H1 (cell line): ENCODE results near the gene CXCR1. TPM values are rescaled to one million over a fixed set of nuclear protein-coding genes. Genes with fewer than 3 reads are reported as not detected.

Experiments
- CTCF ChIA-PET: fragments of 300-600 bp; sonication (Branson Sonifier 250); formaldehyde crosslinking; loops from one replicate; lab custom pipeline; 2021; ENCODE audit not compliant: partially characterized antibody; lab: Charles Lee
- POLR2A ChIA-PET: fragments of 300-600 bp; sonication (Branson Sonifier 250); formaldehyde crosslinking; loops from one replicate; lab custom pipeline; 2021; ENCODE audit warnings: inconsistent platforms; ENCODE audit not compliant: partially characterized antibody; lab: Charles Lee
- DNase-seq, 2 experiments: peaks; one replicate each; pipeline versions ENCODE4 v3.0.0 to v3.0.0-alpha.2; 2010 to 2022; ENCODE audit warnings: low spot score in 2 of 2, low read depth in 1 of 2, mixed read lengths in 1 of 2
- FAIRE-seq: peaks from 2 replicates; lab custom pipeline; 2011; peaks lifted over from hg19 to GRCh38; lab: Jason Lieb, UNC
- H2AFZ ChIP-seq: 2 replicates; pipeline ENCODE4 v1.8.1; 2012; ENCODE audit warnings: low read length, inconsistent platforms
- H2AK5ac ChIP-seq: 2 replicates; pipeline ENCODE4 v1.6.1; 2013; ENCODE audit warnings: low read depth, low read length
- H2BK120ac ChIP-seq: replicated peaks from 2 replicates; pipeline ENCODE3; 2013; ENCODE audit warnings: low read depth, low read length, inconsistent platforms
- H2BK12ac ChIP-seq: 2 replicates; pipeline ENCODE4 v1.6.1; 2013; ENCODE audit warnings: low read depth, low read length
- H2BK15ac ChIP-seq: 2 replicates; pipeline ENCODE4 v1.6.1; 2013; ENCODE audit warnings: low read length
- H2BK20ac ChIP-seq: 2 replicates; pipeline ENCODE4 v1.6.1; 2013; ENCODE audit warnings: low read length
- H2BK5ac ChIP-seq: 2 replicates; pipeline ENCODE4 v1.6.1; 2013; ENCODE audit warnings: low read depth, low read length
- H3K14ac ChIP-seq: 2 replicates; pipeline ENCODE4 v1.6.1; 2013; ENCODE audit warnings: inconsistent platforms; ENCODE audit not compliant: insufficient read length
- H3K18ac ChIP-seq: 2 replicates; pipeline ENCODE4 v1.6.1; 2013; ENCODE audit warnings: low read length; ENCODE audit errors: extremely low read depth
- H3K23ac ChIP-seq: 2 replicates; pipeline ENCODE4 v1.6.1; 2013; ENCODE audit warnings: inconsistent platforms; ENCODE audit not compliant: insufficient read length
- H3K23me2 ChIP-seq: 2 replicates; pipeline ENCODE4 v1.6.1; 2013; ENCODE audit warnings: low read depth, low read length
- H3K27ac ChIP-seq: 2 replicates; pipeline ENCODE4 v1.6.1; 2011; ENCODE audit warnings: low read depth, low read length, inconsistent platforms
- H3K27me3 ChIP-seq, 4 experiments: replicated peaks in 1 of 4; 1 replicate in 1 of 4; 2 replicates in 3 of 4; pipeline versions ENCODE4 v1.6.1 to v1.8.1; 2011 to 2013; ENCODE audit warnings: low read length in 3 of 4, mild to moderate bottlenecking in 3 of 4, inconsistent platforms in 2 of 4, mixed read lengths in 2 of 4, moderate library complexity in 1 of 4; ENCODE audit not compliant: control insufficient read depth in 3 of 4, insufficient read depth in 3 of 4; ENCODE audit errors: extremely low read depth in 1 of 4
- H3K36me3 ChIP-seq, 4 experiments: 2 replicates each; pipeline versions ENCODE4 v1.6.1 to v1.8.1; 2011 to 2013; ENCODE audit warnings: mild to moderate bottlenecking in 4 of 4, low read length in 3 of 4, moderate library complexity in 2 of 4, control low read depth in 1 of 4, inconsistent platforms in 1 of 4; ENCODE audit not compliant: insufficient read depth in 4 of 4, control insufficient read depth in 2 of 4
- H3K4ac ChIP-seq: replicated peaks from 2 replicates; pipeline ENCODE3; 2013; ENCODE audit warnings: low read length, low read depth, mixed read lengths, inconsistent platforms; ENCODE audit not compliant: insufficient read length
- H3K4me1 ChIP-seq, 4 experiments: replicated peaks in 1 of 4; 1 replicate in 1 of 4; 2 replicates in 3 of 4; pipeline versions ENCODE4 v1.6.1 to v1.8.1; 2011 to 2013; ENCODE audit warnings: low read length in 3 of 4, inconsistent platforms in 2 of 4, mixed read lengths in 1 of 4; ENCODE audit not compliant: insufficient read depth in 4 of 4, control insufficient read depth in 3 of 4
- H3K4me2 ChIP-seq, 2 experiments: 2 replicates each; pipeline versions ENCODE4 v1.6.1 to v1.8.1; 2011 to 2013; ENCODE audit warnings: low read depth in 2 of 2, low read length in 2 of 2, control low read depth in 1 of 2, inconsistent platforms in 1 of 2, mild to moderate bottlenecking in 1 of 2; ENCODE audit not compliant: insufficient read depth in 1 of 2
- H3K4me3 ChIP-seq, 4 experiments: fragments of 200-600, 300-600 bp in 1 of 4; sonication (generic), shearing (Covaris generic), sonication (Bioruptor Twin) in 1 of 4; 2 replicates each; pipeline versions ENCODE4 v1.5.1 to v1.8.1; 2011 to 2016; ENCODE audit warnings: low read length in 4 of 4, low read depth in 3 of 4, control low read depth in 2 of 4, inconsistent platforms in 2 of 4, mild to moderate bottlenecking in 2 of 4, mixed read lengths in 1 of 4, moderate library complexity in 1 of 4; ENCODE audit not compliant: insufficient read depth in 2 of 4; ENCODE audit errors: extremely low read depth in 1 of 4
- H3K56ac ChIP-seq: replicated peaks from 2 replicates; pipeline ENCODE3; 2013; ENCODE audit warnings: low read depth, mild to moderate bottlenecking, mixed read lengths, low read length, inconsistent platforms; ENCODE audit not compliant: insufficient read length
- H3K79me1 ChIP-seq: 2 replicates; pipeline ENCODE4 v1.6.1; 2013; ENCODE audit warnings: low read depth, low read length, control low read depth
- H3K79me2 ChIP-seq, 2 experiments: 2 replicates each; pipeline versions ENCODE4 v1.6.1 to v1.8.1; 2012 to 2013; ENCODE audit warnings: low read length in 2 of 2, mild to moderate bottlenecking in 2 of 2, inconsistent platforms in 1 of 2; ENCODE audit not compliant: insufficient read depth in 2 of 2, control insufficient read depth in 1 of 2
- H3K9ac ChIP-seq, 4 experiments: replicated peaks in 1 of 4; 1 replicate in 1 of 4; 2 replicates in 3 of 4; pipeline versions ENCODE4 v1.6.1 to v1.8.1; 2011 to 2013; ENCODE audit warnings: low read depth in 3 of 4, low read length in 3 of 4, control low read depth in 2 of 4, mild to moderate bottlenecking in 2 of 4, moderate library complexity in 2 of 4, inconsistent platforms in 1 of 4; ENCODE audit errors: extremely low read depth in 1 of 4
- H3K9me3 ChIP-seq, 2 experiments: 2 replicates each; pipeline versions ENCODE4 v1.6.1 to v1.8.1; 2012 to 2013; ENCODE audit warnings: mild to moderate bottlenecking in 2 of 2, moderate library complexity in 2 of 2, control low read depth in 1 of 2, inconsistent platforms in 1 of 2, low read depth in 1 of 2, low read length in 1 of 2, mixed read lengths in 1 of 2; ENCODE audit not compliant: insufficient read depth in 2 of 2
- H4K20me1 ChIP-seq, 2 experiments: replicated peaks in 1 of 2; 2 replicates each; pipeline versions ENCODE3 to v1.8.1; 2011 to 2013; ENCODE audit warnings: inconsistent platforms in 2 of 2, low read length in 2 of 2, mild to moderate bottlenecking in 1 of 2; ENCODE audit not compliant: insufficient read depth in 2 of 2, control insufficient read depth in 1 of 2
- H4K5ac ChIP-seq: 2 replicates; pipeline ENCODE4 v1.6.1; 2013; ENCODE audit warnings: low read length, low read depth, mixed read lengths, inconsistent platforms; ENCODE audit not compliant: insufficient read length
- H4K8ac ChIP-seq: 2 replicates; pipeline ENCODE4 v1.8.0; 2013; ENCODE audit warnings: mild to moderate bottlenecking, moderate library complexity, low read length, inconsistent platforms; ENCODE audit not compliant: insufficient read depth; ENCODE audit errors: extremely low read depth
- H4K91ac ChIP-seq: replicated peaks from 2 replicates; pipeline ENCODE3; 2013; ENCODE audit warnings: low read length, mixed read lengths, inconsistent platforms; ENCODE audit not compliant: insufficient read length
- CBX8 ChIP-seq: fragments of 300-800, 300-1000 bp; sonication (generic); IDR thresholded peaks from 2 replicates; pipeline ENCODE4 v1.7.1; 2016; ENCODE audit warnings: low read depth, low read length, borderline replicate concordance
- CEBPB ChIP-seq: IDR thresholded peaks from 2 replicates; pipeline ENCODE4 v1.6.1; 2012; ENCODE audit warnings: low read depth, low read length
- GABPA ChIP-seq: IDR thresholded peaks from 2 replicates; pipeline ENCODE4 v1.6.1; 2011; ENCODE audit warnings: mild to moderate bottlenecking, low read length, moderate library complexity, borderline replicate concordance; ENCODE audit not compliant: insufficient read depth
- HDAC6 ChIP-seq: IDR thresholded peaks from one replicate; pipeline ENCODE4 v1.7.1; 2012; ENCODE audit warnings: low read depth, mild to moderate bottlenecking, inconsistent platforms, low read length, moderate library complexity
- RNF2 ChIP-seq: fragments of 200-900, 300-1000 bp; sonication (generic); IDR thresholded peaks from 2 replicates; pipeline ENCODE4 v1.7.1; 2016; ENCODE audit warnings: borderline replicate concordance, low read depth, mild to moderate bottlenecking, antibody characterized with exemption, low read length; ENCODE audit not compliant: poor library complexity, severe bottlenecking; ENCODE audit errors: missing control alignments
- RXRA ChIP-seq: IDR thresholded peaks from 2 replicates; pipeline ENCODE4 v1.6.1; 2011; ENCODE audit warnings: low read depth, mild to moderate bottlenecking, low read length, moderate library complexity; ENCODE audit not compliant: insufficient read depth
- SIN3A ChIP-seq, 2 experiments: IDR thresholded peaks in 1 of 2; conservative IDR thresholded peaks in 1 of 2; 2 replicates each; pipeline ENCODE4 v1.6.1; 2011 to 2012; ENCODE audit warnings: low read length in 2 of 2, improper control_type of control experiment in 1 of 2, low read depth in 1 of 2, mild to moderate bottlenecking in 1 of 2
- SP2 ChIP-seq: IDR thresholded peaks from 2 replicates; pipeline ENCODE4 v1.6.1; 2012; ENCODE audit warnings: mild to moderate bottlenecking, low read length, inconsistent platforms
- SP4 ChIP-seq: IDR thresholded peaks from 2 replicates; pipeline ENCODE4 v1.6.1; 2012; ENCODE audit warnings: low read length, inconsistent platforms
- TAF1 ChIP-seq: IDR thresholded peaks from 2 replicates; pipeline ENCODE4 v1.6.1; 2011; ENCODE audit warnings: mild to moderate bottlenecking, low read depth, low read length
- ZNF274 ChIP-seq: IDR thresholded peaks from 2 replicates; pipeline ENCODE4 v1.7.0; 2012; ENCODE audit warnings: low read length, borderline replicate concordance; ENCODE audit errors: extremely low read depth
- WGBS, 2 experiments: shearing (Covaris generic) in 1 of 2; methylation state at CpG; one replicate each; pipeline versions ENCODE4 v1.1.6 to v1.1.7; 2013 to 2015; ENCODE audit warnings: low lambda C conversion rate in 2 of 2, mixed read lengths in 2 of 2, inconsistent platforms in 1 of 2, low coverage in 1 of 2, missing lambda C conversion rate in 1 of 2; ENCODE audit not compliant: insufficient replicate concordance in 2 of 2, insufficient coverage in 1 of 2, insufficient read length in 1 of 2; ENCODE audit errors: extremely low coverage in 1 of 2, missing lambda C conversion rate in 1 of 2; 5-methylcytosine and 5-hydroxymethylcytosine counted together
- polyA plus RNA-seq, 7 experiments: library from polyadenylated mRNA; depleted of rRNA in 3 of 7; stranded (reverse) in 5 of 7; unstranded in 2 of 7; fragments of >200 nt in 5 of 7; fragments of 200-250 nt in 2 of 7; gene quantifications; 1 replicate in 5 of 7; 2 replicates in 1 of 7; 4 replicates in 1 of 7; pipeline versions ENCODE4 v1.2.1 to v1.2.3, GENCODE V29; 2011 to 2013; ENCODE audit warnings: missing spikeins in 2 of 7, mixed read lengths in 2 of 7
- total RNA-seq: library from RNA; stranded (reverse); fragmentation: NEBNext Ultra II Directional; extraction: Animal tissue kit (Norgen Biotek cat#: 25700); gene quantifications from 2 replicates; pipeline ENCODE4 v1.2.1, GENCODE V29; 2021
- TF ChIP-seq, protein P1 (sequence below): IDR thresholded peaks from 2 replicates; pipeline ENCODE4 v1.6.1; 2012; ENCODE audit warnings: inconsistent platforms

Gene CXCR1
- total and polyA plus RNA-seq, 2 of the 8 experiments (the other 6 are each of a cell fraction or from before 2014, with no cell fraction given) = not detected

DNA sequence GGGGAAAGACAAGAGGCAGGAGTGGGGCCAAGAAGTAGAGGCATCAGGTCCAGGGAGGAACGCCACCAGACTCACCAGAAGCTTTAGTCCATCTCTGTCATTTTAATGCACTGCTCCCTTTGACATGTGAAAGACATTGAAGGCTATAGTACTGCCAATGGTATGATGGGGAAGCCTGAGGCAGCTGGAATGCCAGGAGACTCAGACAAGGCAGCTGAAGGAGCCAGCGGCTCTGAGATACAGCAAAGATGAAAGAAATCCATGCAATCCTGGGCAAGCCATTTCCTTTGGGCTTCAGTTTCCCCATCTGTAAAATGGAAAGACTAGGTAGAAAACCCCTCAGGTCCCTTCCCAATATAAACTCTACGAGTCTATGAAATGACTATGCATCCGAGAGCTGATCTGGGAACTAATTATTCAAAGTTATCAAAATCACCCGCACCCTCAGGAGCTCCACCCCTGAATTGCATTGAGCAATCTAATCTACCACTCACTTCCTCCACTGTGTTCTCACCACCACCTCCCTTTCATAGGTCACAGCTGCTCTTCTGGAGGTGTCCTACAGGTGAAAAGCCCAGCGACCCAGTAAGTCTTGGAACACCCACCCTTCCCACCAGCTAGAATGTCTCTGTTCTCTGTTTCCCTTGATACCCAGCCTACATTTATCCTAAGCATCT is 37.8 kb downstream of the CXCR1 start:
- Histone ChIP-seq H4K8ac (no peak overlapping the region), H3K56ac (no peak overlapping the region), H3K4me3 (no peak overlapping the region), H2BK120ac (no peak overlapping the region), H4K91ac (no peak overlapping the region), H3K79me2 (no peaks in the 10 kb centered on the region), H3K79me1 (no peaks in the 10 kb centered on the region), H3K36me3 (no peaks in the 10 kb centered on the region), H2BK20ac (no peak overlapping the region), H2BK5ac (no peak overlapping the region), H3K4me2 (no peak overlapping the region), H3K9me3 (no peaks in the 10 kb centered on the region), H2AFZ (no peak overlapping the region), H2AK5ac (no peak overlapping the region), H3K27me3 (0 out of 7 replicates have a peak, but pooled peaks cover 0 to 2% (median 0%) of the 10 kb centered on the region in 4 experiments), H4K5ac (no peak overlapping the region), H3K14ac (no peak overlapping the region), H4K20me1 (no peaks in the 10 kb centered on the region), H3K27ac (no peak overlapping the region), H3K4ac (no peak overlapping the region), H2BK12ac (no peak overlapping the region), H3K23me2 (no peaks in the 10 kb centered on the region), H3K9ac (no peak overlapping the region), H3K23ac (no peak overlapping the region), H2BK15ac (no peak overlapping the region), H3K18ac (no peak overlapping the region), H3K4me1 (peaks cover 0 to 13% (median 6%) of the 10 kb centered on the region in 4 experiments; a peak in 2 of 7 replicates)
- ChIA-PET CTCF (interaction anchor here (1.4 kb wide), 1 partner anchor 40 kb away, joined by 5 read pairs; no protein-coding TSS in a partner anchor), POLR2A (interaction anchor here (1.2 to 1.6 kb wide), 2 partner anchors 12 to 23 kb away, joined by 3 read pairs; no protein-coding TSS in a partner anchor)
- FAIRE-seq (no peak), DNase-seq (no peak)
- WGBS, 2 experiments = 90% methylated on average over 6 of the region's 6 CpGs; no CpG with 5 or more reads in 1 of the 2 experiments
- no peak for TF ChIP-seq RXRA
- no peak for TF ChIP-seq TAF1
- TF ChIP-seq, protein P1, sequence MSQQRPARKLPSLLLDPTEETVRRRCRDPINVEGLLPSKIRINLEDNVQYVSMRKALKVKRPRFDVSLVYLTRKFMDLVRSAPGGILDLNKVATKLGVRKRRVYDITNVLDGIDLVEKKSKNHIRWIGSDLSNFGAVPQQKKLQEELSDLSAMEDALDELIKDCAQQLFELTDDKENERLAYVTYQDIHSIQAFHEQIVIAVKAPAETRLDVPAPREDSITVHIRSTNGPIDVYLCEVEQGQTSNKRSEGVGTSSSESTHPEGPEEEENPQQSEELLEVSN = no peak
- TF ChIP-seq HDAC6 = no peak
- no peak for TF ChIP-seq RNF2
- TF ChIP-seq CEBPB = no peak
- no peak for TF ChIP-seq ZNF274
- TF ChIP-seq SP4 = no peak
- no peak for TF ChIP-seq SP2
- no peak for TF ChIP-seq GABPA
- no peak for TF ChIP-seq CBX8
- TF ChIP-seq SIN3A (conservative IDR thresholded peaks at IDR 0.05 in 1 of 2, IDR thresholded peaks at IDR 0.05 in 1 of 2; ENCODE audit: low read depth in 1 of 2, low read length in 2 of 2) = no peak
